SK-N-SH (cell line): ENCODE results near the gene CLIC1. TPM values are rescaled to one million over a fixed set of nuclear protein-coding genes. Genes with fewer than 3 reads are reported as not detected.

Source experiments
- CTCF ChIA-PET: fragments of 300-600, 350-600 bp; formaldehyde crosslinking; extraction: SDS; loops from one replicate; lab custom pipeline; 2021; lab: Yijun Ruan, JAX
- POLR2A ChIA-PET: fragments of 350-600 bp; sonication (Branson Sonifier 250); formaldehyde crosslinking; extraction: SDS; loops from one replicate; lab custom pipeline; 2020; ENCODE audit warnings: antibody characterized with exemption, inconsistent platforms; lab: Yijun Ruan, JAX
- DNase-seq: peaks from one replicate; pipeline ENCODE4 v3.0.0; 2012
- H2AFZ ChIP-seq: fragments of 200-600 bp; sonication (generic); 2 replicates; pipeline ENCODE4 v1.8.1; 2016; ENCODE audit warnings: antibody characterized with exemption, mild to moderate bottlenecking, low read depth
- H3F3A ChIP-seq: fragments of 200-600 bp; sonication (generic); replicated peaks from 2 replicates; pipeline ENCODE3; 2016; ENCODE audit warnings: antibody characterized with exemption, mild to moderate bottlenecking; ENCODE audit not compliant: insufficient read depth
- H3K27ac ChIP-seq, 2 experiments: fragments of 200-500 bp in 1 of 2; fragments of 200-600 bp in 1 of 2; sonication (Bioruptor generic) in 1 of 2; sonication (generic), shearing (Covaris generic) in 1 of 2; 2 replicates each; pipeline versions ENCODE4 v1.5.1 to v1.6.1; 2014 to 2016; ENCODE audit warnings: low read depth in 2 of 2, inconsistent platforms in 1 of 2, low read length in 1 of 2, mild to moderate bottlenecking in 1 of 2, mixed read lengths in 1 of 2
- H3K27me3 ChIP-seq: fragments of 200-600 bp; sonication (generic), shearing (Covaris generic); 2 replicates; pipeline ENCODE4 v1.6.1; 2016; ENCODE audit warnings: mixed run types; ENCODE audit not compliant: insufficient read depth
- H3K36me3 ChIP-seq, 2 experiments: fragments of 200-500 bp in 1 of 2; fragments of 200-600 bp in 1 of 2; sonication (Bioruptor generic) in 1 of 2; sonication (generic) in 1 of 2; replicated peaks in 1 of 2; 2 replicates each; pipeline versions ENCODE3 to v1.5.1; 2014 to 2016; ENCODE audit warnings: low read length in 1 of 2, mild to moderate bottlenecking in 1 of 2; ENCODE audit not compliant: insufficient read depth in 2 of 2, control insufficient read depth in 1 of 2
- H3K4me1 ChIP-seq, 2 experiments: fragments of 200-500 bp in 1 of 2; fragments of 200-600 bp in 1 of 2; sonication (Bioruptor generic) in 1 of 2; sonication (generic), shearing (Covaris generic) in 1 of 2; 2 replicates each; pipeline versions ENCODE4 v1.5.1 to v1.6.1; 2014 to 2016; ENCODE audit warnings: low read depth in 1 of 2, low read length in 1 of 2, mixed run types in 1 of 2; ENCODE audit not compliant: insufficient read depth in 2 of 2, control insufficient read depth in 1 of 2
- H3K4me2 ChIP-seq: fragments of 200-600 bp; sonication (generic), shearing (Covaris generic); 2 replicates; pipeline ENCODE4 v1.6.1; 2017; ENCODE audit warnings: mixed run types
- H3K4me3 ChIP-seq, 2 experiments: fragments of 200-500 bp in 1 of 2; fragments of 200-600 bp in 1 of 2; sonication (Bioruptor generic) in 1 of 2; sonication (generic), shearing (Covaris generic) in 1 of 2; 2 replicates each; pipeline versions ENCODE4 v1.5.1 to v1.8.1; 2014 to 2016; ENCODE audit warnings: low read depth in 2 of 2, inconsistent platforms in 1 of 2, low read length in 1 of 2, mild to moderate bottlenecking in 1 of 2, mixed read lengths in 1 of 2, moderate library complexity in 1 of 2
- H3K79me2 ChIP-seq: fragments of 200-600 bp; sonication (generic); 2 replicates; pipeline ENCODE4 v1.8.1; 2017; ENCODE audit warnings: mild to moderate bottlenecking; ENCODE audit not compliant: insufficient read depth
- H3K9ac ChIP-seq: fragments of 200-600 bp; sonication (generic); 2 replicates; pipeline ENCODE4 v1.6.1; 2017; ENCODE audit warnings: mixed run types
- H3K9me2 ChIP-seq: fragments of 200-600 bp; sonication (generic); 2 replicates; pipeline ENCODE4 v1.6.1; 2017; ENCODE audit warnings: mixed run types
- H3K9me3 ChIP-seq: fragments of 200-600 bp; sonication (generic); 2 replicates; pipeline ENCODE4 v1.6.1; 2017; ENCODE audit warnings: mixed run types, mild to moderate bottlenecking, moderate library complexity
- H4K20me1 ChIP-seq: fragments of 200-600 bp; sonication (generic); 2 replicates; pipeline ENCODE4 v1.6.1; 2017; ENCODE audit warnings: mild to moderate bottlenecking, mixed run types; ENCODE audit not compliant: insufficient read depth
- EZH2phosphoT487 ChIP-seq: fragments of 200-600 bp; sonication (generic); IDR thresholded peaks from 2 replicates; pipeline ENCODE4 v1.6.1; 2017; ENCODE audit warnings: low read depth, mixed run types, mild to moderate bottlenecking, antibody characterized with exemption, moderate library complexity, borderline replicate concordance
- FOSL2 ChIP-seq: IDR thresholded peaks from 2 replicates; pipeline ENCODE4 v1.4.0; 2012; ENCODE audit warnings: low read depth, mild to moderate bottlenecking, moderate library complexity, borderline replicate concordance
- FOXJ3 ChIP-seq: sonication (generic); formaldehyde crosslinking; IDR thresholded peaks from 2 replicates; pipeline ENCODE4 v1.5.1; 2020; ENCODE audit warnings: mild to moderate bottlenecking, missing genetic modification reagents
- FOXM1 ChIP-seq: IDR thresholded peaks from 2 replicates; pipeline ENCODE4 v1.4.0; 2012; ENCODE audit warnings: low read depth, mild to moderate bottlenecking
- GABPA ChIP-seq: IDR thresholded peaks from 2 replicates; pipeline ENCODE4 v1.4.0; 2012; ENCODE audit warnings: low read depth, mild to moderate bottlenecking
- MAX ChIP-seq: IDR thresholded peaks from 2 replicates; pipeline ENCODE4 v1.4.0; 2012; ENCODE audit warnings: low read depth
- MEF2A ChIP-seq: IDR thresholded peaks from 2 replicates; pipeline ENCODE4 v1.4.0; 2012; ENCODE audit warnings: low read depth, borderline replicate concordance
- MXI1 ChIP-seq: IDR thresholded peaks from 2 replicates; pipeline ENCODE4 v1.6.1; 2012; ENCODE audit warnings: mild to moderate bottlenecking, low read depth, low read length, improper control_type of control experiment
- NRF1 ChIP-seq: IDR thresholded peaks from 2 replicates; pipeline ENCODE4 v1.6.1; 2012; ENCODE audit warnings: low read depth, mild to moderate bottlenecking, low read length
- PBX3 ChIP-seq: IDR thresholded peaks from 2 replicates; pipeline ENCODE4; 2012
- POLR2AphosphoS5 ChIP-seq: IDR thresholded peaks from 2 replicates; pipeline ENCODE4 v1.6.1; 2012; ENCODE audit warnings: low read depth, low read length
- RAD21 ChIP-seq: IDR thresholded peaks from 2 replicates; pipeline ENCODE4 v1.6.1; 2012; ENCODE audit warnings: mild to moderate bottlenecking, low read length
- RFX5 ChIP-seq: IDR thresholded peaks from 2 replicates; pipeline ENCODE4 v1.6.1; 2012; ENCODE audit warnings: mild to moderate bottlenecking, improper control_type of control experiment, low read length
- RXRA ChIP-seq: IDR thresholded peaks from 2 replicates; pipeline ENCODE4 v1.4.0; 2012; ENCODE audit warnings: low read depth, mild to moderate bottlenecking, borderline replicate concordance
- SMC3 ChIP-seq: IDR thresholded peaks from 2 replicates; pipeline ENCODE4 v1.6.1; 2012; ENCODE audit warnings: low read depth, low read length, improper control_type of control experiment
- TAF1 ChIP-seq: IDR thresholded peaks from 2 replicates; pipeline ENCODE4 v1.6.1; 2012; ENCODE audit warnings: low read depth, mild to moderate bottlenecking, low read length, moderate library complexity, borderline replicate concordance
- TCF12 ChIP-seq: IDR thresholded peaks from 2 replicates; pipeline ENCODE4 v1.4.0; 2012
- TEAD4 ChIP-seq: IDR thresholded peaks from 2 replicates; pipeline ENCODE4 v1.4.0; 2012; ENCODE audit warnings: mild to moderate bottlenecking, borderline replicate concordance; ENCODE audit not compliant: insufficient read depth
- USF1 ChIP-seq: IDR thresholded peaks from 2 replicates; pipeline ENCODE4 v1.4.0; 2012; ENCODE audit warnings: low read depth, borderline replicate concordance
- USF2 ChIP-seq: fragments of 150-350 bp; IDR thresholded peaks from 2 replicates; pipeline ENCODE4 v1.6.1; 2017; ENCODE audit warnings: antibody characterized with exemption, low read length, low read depth, borderline replicate concordance
- ZBTB33 ChIP-seq: IDR thresholded peaks from 2 replicates; pipeline ENCODE4 v1.4.0; 2012; ENCODE audit warnings: low read depth, borderline replicate concordance
- WGBS: methylation state at CpG from one replicate; pipeline ENCODE4 v1.1.6; 2017; ENCODE audit warnings: low lambda C conversion rate; 5-methylcytosine and 5-hydroxymethylcytosine counted together
- polyA plus RNA-seq, 3 experiments: library from polyadenylated mRNA; depleted of rRNA; stranded (reverse); fragments of >200 nt; gene quantifications; 2 replicates each; pipeline ENCODE4 v1.2.3, GENCODE V29; 2012

CLIC1 gene
- polyA plus RNA-seq, 1 of the 3 experiments (the other 2 are of a cell fraction): 520 TPM

- no peak for DNase-seq
- Histone ChIP-seq H3K4me2 (no peak overlapping the region), H2AFZ (no peak overlapping the region), H3K4me3 (no peak overlapping the region), H3K27ac (no peak overlapping the region), H3K9me3 (no peaks in the 10 kb centered on the region), H3K9ac (no peak overlapping the region), H3K36me3 (no peaks in the 10 kb centered on the region), H3K9me2 (no peaks in the 10 kb centered on the region), H3K4me1 (no peaks in the 10 kb centered on the region; a peak in 1 of 4 replicates), H3F3A (peaks cover under 1% of the 10 kb centered on the region), H3K79me2 (no peaks in the 10 kb centered on the region), H3K27me3 (no peaks in the 10 kb centered on the region), H4K20me1 (no peaks in the 10 kb centered on the region)
- ChIA-PET POLR2A (no interaction called here), CTCF (interaction anchor here (1.4 kb wide), 1 partner anchor 38 kb away, joined by 3 read pairs; no protein-coding TSS in a partner anchor)
- TF ChIP-seq PBX3 (no peak), MXI1 (no peak), RAD21 (no peak), TAF1 (no peak)
- WGBS: 90% methylated on average over 5 of the region's 5 CpGs
These were observed 24.5 kb upstream of the CLIC1 start for GRCh38 chr6:31760790-31761189.

- Histone ChIP-seq H3K36me3 (no peaks in the 10 kb centered on the region), H3K9me3 (no peaks in the 10 kb centered on the region), H3K27me3 (no peaks in the 10 kb centered on the region), H3F3A (peaks cover 6% of the 10 kb centered on the region), H3K9ac (no peak overlapping the region), H4K20me1 (no peaks in the 10 kb centered on the region), H3K4me2 (no peak overlapping the region), H3K79me2 (no peaks in the 10 kb centered on the region), H3K4me1 (peaks cover 0 to under 1% of the 10 kb centered on the region in 2 experiments; a peak in 1 of 4 replicates)
- POLR2A ChIA-PET: interaction anchor here (2.3 kb wide), 1 partner anchor 11 kb away, joined by 6 read pairs; no protein-coding TSS in a partner anchor
- no peak for DNase-seq
- TF ChIP-seq SMC3 (no peak), RXRA (no peak), POLR2AphosphoS5 (no peak), USF1 (no peak), ZBTB33 (no peak), MEF2A (no peak), FOXM1 (no peak), MAX (no peak), EZH2phosphoT487 (no peak), TEAD4 (no peak), TAF1 (no peak), GABPA (no peak), TCF12 (no peak), FOXJ3 (CRISPR knock-in tag) (no peak), FOSL2 (no peak), RAD21 (no peak), MXI1 (no peak), RFX5 (no peak), NRF1 (no peak), USF2 (no peak)
- TF ChIP-seq, all 33 proteins: peak for 0
- WGBS: 100% methylated on average over 2 of the region's 2 CpGs
- Histone ChIP-seq H3K27ac (no peak overlapping the region), H2AFZ (no peak overlapping the region), H3K4me3 (no peak overlapping the region), H3K9me2 (no peaks in the 10 kb centered on the region)
- CTCF ChIA-PET: interaction anchor here (1.5 kb wide), 1 partner anchor 33 kb away, joined by 5 read pairs; no protein-coding TSS in a partner anchor
These were observed 22.0 kb upstream of the CLIC1 start for GRCh38 chr6:31758281-31758680.
